ENCODE measurements around the gene PLD5. TPM values are rescaled to one million over a fixed set of nuclear protein-coding genes. Genes with fewer than 3 reads are reported as not detected.

PLD5 gene
- 1.7 and 2.6 TPM in 2 replicates for total RNA-seq (2014; rRNA removed; shearing (Covaris generic))

- Histone ChIP-seq H3K4me3 (peak within 1 kb of the TSS; percentile 53), H3K4me1 (no peaks in the 10 kb centered on the region), H3K27me3 (peaks cover 5% of the 10 kb centered on the region; the same call in 1 of the 2 replicates), H3K27ac (no peak within 1 kb of the TSS), H3K36me3 (no peaks in the 10 kb centered on the region), H3K9me3 (replicated peaks) (no peaks in the 10 kb centered on the region)
- peak; percentile 11 to 28 for DNase-seq
These were observed at the start of gene PLD5 for GRCh38 chr1:242524571-242525359. Gene PLD5 (minus strand): TSS chr1:242524697.

DNA sequence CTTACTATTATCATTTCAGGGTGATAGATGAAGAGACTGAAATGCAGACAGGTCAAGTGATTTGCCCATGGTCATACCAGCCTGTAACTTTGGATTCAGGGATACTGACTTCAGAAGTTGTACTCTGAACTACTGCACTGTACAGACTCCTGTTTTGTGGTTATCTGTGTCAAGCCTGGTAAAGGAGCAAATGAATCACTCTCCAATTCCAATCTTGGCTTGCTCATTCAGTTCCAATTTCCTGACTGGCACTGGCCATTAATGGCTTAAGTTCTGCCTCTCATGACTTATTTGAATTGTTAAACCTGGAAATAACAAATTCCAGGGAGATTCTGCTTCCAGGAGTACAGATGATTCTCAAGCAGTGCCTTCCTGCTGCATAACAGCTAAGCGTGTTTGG, 45.4 kb upstream of the PLD5 start:
- Histone ChIP-seq H3K27ac (no peak overlapping the region), H3K36me3 (no peaks in the 10 kb centered on the region), H3K27me3 (no peaks in the 10 kb centered on the region), H3K9me3 (replicated peaks) (no peaks in the 10 kb centered on the region), H3K4me3 (no peak overlapping the region), H3K4me1 (no peaks in the 10 kb centered on the region)
- DNase-seq, result no peak

DNA sequence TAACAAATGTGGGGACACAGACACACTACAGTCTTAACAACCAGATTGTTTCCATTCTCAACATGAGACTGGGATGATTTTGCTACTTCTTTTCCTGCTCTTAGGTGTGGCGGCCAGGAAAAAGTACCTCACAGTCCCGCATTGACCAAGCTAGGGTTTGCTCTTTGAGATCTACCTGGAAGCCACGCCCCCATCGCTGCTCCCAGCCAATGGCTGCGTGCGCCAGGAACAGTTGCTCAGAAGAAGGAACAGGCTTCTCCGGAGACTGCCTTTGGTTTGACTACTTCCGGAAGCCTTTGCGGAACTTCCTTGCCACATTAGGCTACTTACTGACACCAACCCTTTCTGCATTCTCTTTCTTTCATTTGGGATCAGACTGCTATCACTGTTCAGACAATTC, 44.2 kb upstream of the PLD5 start:
- H3K27me3 ChIP-seq, result no peaks in the 10 kb centered on the region
- H3K36me3 ChIP-seq, result no peaks in the 10 kb centered on the region
- no peak overlapping the region for H3K4me3 ChIP-seq
- no peak for DNase-seq
- no peaks in the 10 kb centered on the region for H3K9me3 ChIP-seq (replicated peaks)
- no peak overlapping the region for H3K27ac ChIP-seq
- no peaks in the 10 kb centered on the region for H3K4me1 ChIP-seq

- no peaks in the 10 kb centered on the region for H3K9me3 ChIP-seq (replicated peaks)
- H3K4me1 ChIP-seq, result no peaks in the 10 kb centered on the region
- H3K27ac ChIP-seq, result no peak overlapping the region
- H3K27me3 ChIP-seq, result no peaks in the 10 kb centered on the region
- no peak overlapping the region for H3K4me3 ChIP-seq
- no peaks in the 10 kb centered on the region for H3K36me3 ChIP-seq
- DNase-seq, result no peak
These were observed 43.1 kb upstream of the PLD5 start for GRCh38 chr1:242567596-242567995.

GRCh38 chr1:242556759-242557158, 32.3 kb upstream of the PLD5 start:
- no peak overlapping the region for H3K27ac ChIP-seq
- no peaks in the 10 kb centered on the region for H3K36me3 ChIP-seq
- H3K4me3 ChIP-seq, result no peak overlapping the region
- no peak for DNase-seq
- H3K27me3 ChIP-seq, result no peaks in the 10 kb centered on the region
- no peaks in the 10 kb centered on the region for H3K9me3 ChIP-seq (replicated peaks)
- H3K4me1 ChIP-seq, result no peaks in the 10 kb centered on the region

DNA sequence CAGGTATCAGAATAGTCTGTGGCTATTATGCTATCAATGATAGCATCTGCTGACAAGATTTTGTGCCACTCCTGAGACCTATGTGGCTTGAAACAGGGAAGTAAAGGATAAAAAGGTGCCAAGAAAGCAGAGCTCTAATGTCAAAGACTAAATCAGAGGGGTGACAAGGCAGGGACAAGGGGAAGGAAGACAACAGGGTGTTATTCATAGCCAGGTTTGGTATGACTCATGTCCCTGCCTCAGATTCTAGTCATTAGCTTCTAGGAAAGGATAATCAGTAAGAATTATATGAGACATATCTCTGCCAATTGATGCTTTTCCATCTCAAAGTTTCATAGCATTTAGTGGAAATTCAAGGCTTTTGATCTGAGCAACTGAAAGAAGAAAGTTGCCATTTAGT, 31.8 kb upstream of the PLD5 start:
- DNase-seq, result no peak
- Histone ChIP-seq H3K27me3 (no peaks in the 10 kb centered on the region), H3K4me3 (no peak overlapping the region)

DNA sequence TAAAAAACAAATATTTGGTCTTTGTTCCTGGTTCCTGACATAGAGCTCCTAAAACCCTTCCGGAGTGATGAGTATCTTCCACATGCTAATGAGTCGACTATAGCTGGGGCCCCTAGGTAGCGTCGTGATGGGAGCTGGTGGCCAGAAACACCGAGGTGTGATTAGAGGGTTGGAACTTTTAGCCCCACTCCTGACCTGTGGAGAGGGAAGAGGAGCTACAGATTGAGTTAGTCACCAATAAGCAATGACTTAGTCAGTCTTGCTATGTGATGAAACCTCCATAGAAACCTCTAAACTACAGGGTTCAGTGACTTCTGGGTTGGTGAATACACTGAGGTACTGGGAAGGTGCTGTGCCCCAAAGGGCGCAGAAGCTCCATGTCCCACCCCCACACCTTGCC, 30.1 kb upstream of the PLD5 start:
- no peak for DNase-seq
- Histone ChIP-seq H3K27ac (no peak overlapping the region), H3K36me3 (no peaks in the 10 kb centered on the region), H3K27me3 (no peaks in the 10 kb centered on the region), H3K4me1 (no peaks in the 10 kb centered on the region), H3K9me3 (replicated peaks) (no peaks in the 10 kb centered on the region), H3K4me3 (no peak overlapping the region)

More for the DNA sequence above, 31.8 kb upstream of the PLD5 start:
- no peaks in the 10 kb centered on the region for H3K36me3 ChIP-seq
- no peaks in the 10 kb centered on the region for H3K9me3 ChIP-seq (replicated peaks)
- H3K4me1 ChIP-seq, result no peaks in the 10 kb centered on the region
- H3K27ac ChIP-seq, result no peak overlapping the region

- no peaks in the 10 kb centered on the region for H3K9me3 ChIP-seq (replicated peaks)
- no peaks in the 10 kb centered on the region for H3K4me1 ChIP-seq
- no peak overlapping the region for H3K27ac ChIP-seq
- H3K4me3 ChIP-seq, result no peak overlapping the region
- no peak for DNase-seq
- no peaks in the 10 kb centered on the region for H3K36me3 ChIP-seq
- H3K27me3 ChIP-seq, result no peaks in the 10 kb centered on the region
These were observed 22.6 kb upstream of the PLD5 start for GRCh38 chr1:242546849-242547729.

DNA sequence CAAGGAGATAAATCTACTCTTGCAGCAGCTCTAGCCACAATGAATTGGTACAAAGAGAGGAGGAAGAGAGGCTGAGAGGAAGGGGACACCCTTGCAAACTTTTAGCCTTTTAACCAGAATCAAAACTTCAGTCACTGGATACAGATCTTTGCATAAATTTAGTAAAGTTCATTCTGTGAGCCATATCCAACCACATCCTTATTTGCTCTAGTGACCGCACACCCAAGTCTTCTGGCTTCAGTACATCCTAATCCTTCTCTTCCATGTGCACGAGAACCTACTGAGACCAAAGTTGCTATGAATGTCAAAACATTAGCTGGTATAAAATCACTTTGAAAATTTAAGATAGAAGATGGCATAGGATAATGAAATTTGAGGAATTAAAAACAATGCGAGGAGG, 21.9 kb upstream of the PLD5 start:
- H3K27ac ChIP-seq, result no peak overlapping the region
- H3K36me3 ChIP-seq, result no peaks in the 10 kb centered on the region
- no peak for DNase-seq
- no peaks in the 10 kb centered on the region for H3K27me3 ChIP-seq
- H3K4me3 ChIP-seq, result no peak overlapping the region
- no peaks in the 10 kb centered on the region for H3K4me1 ChIP-seq
- no peaks in the 10 kb centered on the region for H3K9me3 ChIP-seq (replicated peaks)

DNA sequence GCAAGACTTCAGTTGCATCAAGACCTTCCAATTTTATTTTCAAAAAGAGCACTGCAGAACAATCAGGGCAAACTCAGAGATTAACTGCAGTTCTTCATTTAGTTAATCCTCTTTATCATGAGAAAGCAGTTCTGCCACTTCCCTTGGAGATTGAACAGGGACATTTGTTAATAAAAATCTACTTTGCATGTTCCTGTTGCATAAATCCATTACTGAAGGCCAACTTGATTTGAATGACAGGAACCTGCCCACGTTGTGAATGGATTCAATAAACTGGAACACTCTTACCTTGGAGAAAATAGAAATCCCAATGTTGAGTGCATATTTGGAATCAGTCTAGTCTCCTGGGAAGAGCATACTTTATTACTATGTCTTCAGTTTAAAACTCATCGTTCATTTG, 19.6 kb upstream of the PLD5 start:
- no peak for DNase-seq
- Histone ChIP-seq H3K27me3 (no peaks in the 10 kb centered on the region), H3K27ac (no peak overlapping the region), H3K4me3 (no peak overlapping the region), H3K4me1 (no peaks in the 10 kb centered on the region), H3K36me3 (no peaks in the 10 kb centered on the region), H3K9me3 (replicated peaks) (no peaks in the 10 kb centered on the region)

GRCh38 chr1:242542271-242542670, 17.8 kb upstream of the PLD5 start:
- Histone ChIP-seq H3K27me3 (no peaks in the 10 kb centered on the region), H3K27ac (no peak overlapping the region), H3K9me3 (replicated peaks) (no peaks in the 10 kb centered on the region), H3K4me1 (no peaks in the 10 kb centered on the region), H3K36me3 (no peaks in the 10 kb centered on the region), H3K4me3 (no peak overlapping the region)
- peak in 1 of 2 experiments; percentile 4 for DNase-seq

DNA sequence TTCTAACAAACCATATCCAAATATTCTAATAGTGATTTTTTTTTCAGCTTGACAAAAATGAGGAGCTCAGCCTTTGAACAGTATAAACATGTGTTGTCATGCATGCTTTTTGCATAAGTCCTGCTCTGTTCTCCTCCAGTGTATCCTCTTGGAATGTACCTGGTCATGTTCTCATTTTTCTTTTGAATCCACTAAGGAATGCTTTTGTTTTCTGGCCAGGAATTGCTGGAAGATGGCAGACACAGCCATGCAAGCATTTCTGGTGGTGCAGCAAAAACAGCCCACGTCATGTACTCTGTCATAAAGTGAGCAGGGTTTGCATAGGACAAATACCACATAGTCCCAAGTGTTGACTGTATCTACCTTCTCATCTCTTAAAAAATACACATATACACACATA, 11.5 kb upstream of the PLD5 start:
- Histone ChIP-seq H3K27me3 (no peaks in the 10 kb centered on the region), H3K4me1 (no peaks in the 10 kb centered on the region), H3K9me3 (replicated peaks) (no peaks in the 10 kb centered on the region), H3K4me3 (no peak overlapping the region), H3K36me3 (no peaks in the 10 kb centered on the region), H3K27ac (no peak overlapping the region)
- DNase-seq, result no peak

- Histone ChIP-seq H3K4me3 (no peak overlapping the region), H3K27me3 (no peaks in the 10 kb centered on the region), H3K9me3 (replicated peaks) (no peaks in the 10 kb centered on the region)
These were observed 10.3 kb upstream of the PLD5 start for GRCh38 chr1:242534753-242535152.

GRCh38 chr1:242530761-242531160, 6.3 kb upstream of the PLD5 start:
- no peak for DNase-seq
- Histone ChIP-seq H3K36me3 (no peaks in the 10 kb centered on the region), H3K4me3 (no peak overlapping the region), H3K9me3 (replicated peaks) (no peaks in the 10 kb centered on the region), H3K27me3 (no peaks in the 10 kb centered on the region), H3K27ac (no peak overlapping the region), H3K4me1 (no peaks in the 10 kb centered on the region)

More at GRCh38 chr1:242534753-242535152, 10.3 kb upstream of the PLD5 start:
- no peak overlapping the region for H3K27ac ChIP-seq
- H3K36me3 ChIP-seq, result no peaks in the 10 kb centered on the region
- no peaks in the 10 kb centered on the region for H3K4me1 ChIP-seq
- no peak for DNase-seq

DNA sequence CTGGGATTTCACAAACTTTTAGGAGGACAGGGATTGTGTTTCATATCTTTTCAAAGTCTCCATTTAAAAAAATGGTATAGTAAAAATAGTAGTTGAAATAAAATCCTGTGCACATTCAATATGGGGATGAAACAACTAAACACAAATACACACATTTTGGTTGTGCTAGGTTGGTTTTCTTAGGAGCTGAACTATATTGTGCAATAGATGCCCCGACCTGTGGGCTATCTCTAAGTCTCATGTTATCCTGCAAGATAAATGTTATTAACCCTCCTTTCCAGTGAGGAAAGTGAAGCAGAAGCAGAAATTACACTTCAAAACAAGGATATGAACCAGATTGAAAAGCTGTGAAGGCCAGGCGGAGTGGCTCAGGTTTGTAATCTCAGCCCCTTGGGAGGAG, 1.3 kb upstream of the PLD5 start:
- H3K4me1 ChIP-seq, result no peaks in the 10 kb centered on the region
- H3K36me3 ChIP-seq, result no peaks in the 10 kb centered on the region
- H3K9me3 ChIP-seq (replicated peaks), result no peaks in the 10 kb centered on the region
- H3K27me3 ChIP-seq, result peaks cover 5% of the 10 kb centered on the region; the same call in 1 of the 2 replicates
- H3K4me3 ChIP-seq, result no peak overlapping the region
- H3K27ac ChIP-seq, result no peak overlapping the region
- no peak for DNase-seq

All from SJCRH30 (cell line).